ENCODE results near the gene TDRD3.

The TDRD3 gene

DNA sequence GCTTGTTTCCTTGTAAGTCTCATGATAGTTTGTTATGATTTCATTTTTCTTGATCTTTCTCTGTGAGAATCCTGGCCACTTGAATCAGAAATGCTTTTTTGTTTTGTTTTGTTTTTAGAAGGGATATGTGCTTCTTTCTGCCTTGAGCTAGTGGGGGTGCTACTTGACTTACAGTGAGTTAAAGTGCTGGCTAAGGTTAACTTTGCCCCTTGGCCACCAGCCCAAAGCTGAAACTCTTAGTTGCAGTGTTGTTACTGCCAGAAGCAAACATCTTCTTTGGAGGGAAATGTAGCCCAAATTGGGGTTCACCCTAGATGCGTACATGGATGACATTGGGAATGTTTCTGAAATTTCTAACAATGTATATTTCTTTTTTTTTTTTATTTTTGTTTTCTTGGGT is 57.4 kb downstream of the TDRD3 start:
- DNase-seq (ENCODE audit: low spot score), result no peak

GRCh38 chr13:60463787-60464186 is 66.8 kb downstream of the TDRD3 start:
- DNase-seq (ENCODE audit: low spot score), result no peak

- DNase-seq (ENCODE audit: low spot score), result no peak
Observed at GRCh38 chr13:60467098-60467497, 70.1 kb downstream of the TDRD3 start.

- no peak for DNase-seq (ENCODE audit: low spot score)
Observed at GRCh38 chr13:60479273-60479672, 82.3 kb downstream of the TDRD3 start.

- no peak for DNase-seq (ENCODE audit: low spot score)
Observed at GRCh38 chr13:60482012-60482411, 85.0 kb downstream of the TDRD3 start.

DNA sequence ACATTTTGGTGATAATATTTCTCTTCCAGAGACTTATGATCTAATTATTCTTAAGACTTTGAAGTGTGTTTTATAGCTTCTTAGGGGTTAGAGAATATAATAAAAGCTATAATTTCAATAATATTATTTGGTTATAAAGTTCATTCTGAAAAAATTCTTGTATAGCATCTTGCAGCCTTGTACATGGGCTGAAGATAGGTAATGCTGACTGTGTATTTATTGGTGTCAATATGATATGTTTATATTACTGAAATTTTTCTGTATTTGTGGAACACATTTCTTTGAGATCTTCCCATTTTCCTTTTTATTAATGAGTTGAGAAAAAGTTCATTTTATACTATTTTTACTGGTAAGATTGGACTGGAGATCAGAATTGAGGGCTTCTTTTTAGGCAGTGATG is 87.8 kb downstream of the TDRD3 start:
- DNase-seq (ENCODE audit: low spot score), result no peak

DNA sequence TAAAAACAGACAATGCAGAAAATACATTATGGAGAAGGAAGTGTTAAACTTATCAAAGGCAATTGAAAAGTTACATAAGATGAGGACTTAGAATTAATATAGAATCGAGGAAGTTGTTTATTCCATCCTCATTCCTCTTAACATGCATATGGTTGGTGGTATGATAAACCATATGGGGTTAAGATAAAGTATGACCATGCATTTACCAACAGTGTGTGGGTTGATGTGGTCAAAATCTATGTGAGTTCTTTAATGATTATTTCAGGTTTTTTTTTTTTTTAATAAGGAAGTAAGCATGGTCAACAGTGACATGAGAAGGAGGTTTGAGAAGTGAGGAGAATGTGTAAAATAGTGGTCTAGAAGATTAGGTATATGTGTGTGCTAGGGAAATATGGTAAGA is 94.5 kb downstream of the TDRD3 start:
- DNase-seq (ENCODE audit: low spot score), result no peak

DNA sequence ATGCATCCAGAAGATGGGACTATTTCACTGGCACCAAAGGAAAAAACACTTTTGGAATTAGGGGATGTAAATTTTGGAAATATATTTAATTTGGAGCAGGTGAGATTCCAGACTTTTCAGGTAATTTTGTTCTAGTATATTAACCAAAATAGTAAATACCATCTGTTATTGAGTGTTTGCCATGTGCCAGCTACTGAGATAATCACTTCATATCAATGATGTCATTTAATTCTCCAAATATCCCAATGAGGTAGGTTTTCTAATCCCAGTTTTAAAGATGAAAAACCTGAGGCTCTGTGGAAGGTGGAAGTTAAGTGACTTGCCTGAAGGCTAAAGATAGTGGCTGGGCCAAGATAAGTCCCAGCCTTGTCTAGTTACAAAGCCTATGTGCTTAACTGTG is 95.2 kb downstream of the TDRD3 start:
- DNase-seq (ENCODE audit: low spot score), result no peak

GRCh38 chr13:60494296-60494695 is 97.3 kb downstream of the TDRD3 start:
- no peak for DNase-seq (ENCODE audit: low spot score)

GRCh38 chr13:60501236-60501635 is 104.2 kb downstream of the TDRD3 start:
- DNase-seq (ENCODE audit: low spot score), result no peak

DNA sequence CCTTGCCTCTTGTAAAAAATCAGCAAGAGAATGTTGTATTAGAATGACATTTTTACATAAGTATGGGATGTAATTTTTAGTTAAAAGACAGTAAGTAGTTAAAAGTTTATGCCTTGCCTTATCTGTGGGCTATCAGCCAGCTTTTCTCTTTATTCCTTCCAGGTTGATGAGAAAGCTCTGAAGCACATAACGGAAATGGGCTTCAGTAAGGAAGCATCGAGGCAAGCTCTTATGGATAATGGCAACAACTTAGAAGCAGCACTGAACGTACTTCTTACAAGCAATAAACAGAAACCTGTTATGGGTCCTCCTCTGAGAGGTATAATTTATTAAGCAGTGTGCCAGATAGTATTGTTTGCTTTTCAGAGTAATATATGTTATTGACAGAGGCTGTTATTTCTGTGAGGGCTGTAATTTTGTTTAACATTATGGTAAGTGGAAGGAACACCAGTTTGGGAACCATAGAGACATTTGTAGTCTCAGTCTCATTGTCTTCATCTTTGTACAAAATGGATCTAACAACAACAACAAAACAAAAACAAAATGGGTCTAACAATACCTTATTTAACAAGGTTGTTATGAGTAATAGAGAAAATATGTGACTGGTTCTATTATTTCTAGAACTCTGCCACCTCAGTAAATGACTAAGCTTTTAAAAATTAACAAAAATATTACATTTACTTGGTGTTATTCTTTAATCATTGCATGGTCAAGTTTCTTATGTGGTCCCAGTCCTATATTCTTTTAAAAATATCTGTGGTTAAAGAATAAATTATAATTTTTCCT is 112.8 kb downstream of the TDRD3 start:
- DNase-seq (ENCODE audit: low spot score), result no peak

DNA sequence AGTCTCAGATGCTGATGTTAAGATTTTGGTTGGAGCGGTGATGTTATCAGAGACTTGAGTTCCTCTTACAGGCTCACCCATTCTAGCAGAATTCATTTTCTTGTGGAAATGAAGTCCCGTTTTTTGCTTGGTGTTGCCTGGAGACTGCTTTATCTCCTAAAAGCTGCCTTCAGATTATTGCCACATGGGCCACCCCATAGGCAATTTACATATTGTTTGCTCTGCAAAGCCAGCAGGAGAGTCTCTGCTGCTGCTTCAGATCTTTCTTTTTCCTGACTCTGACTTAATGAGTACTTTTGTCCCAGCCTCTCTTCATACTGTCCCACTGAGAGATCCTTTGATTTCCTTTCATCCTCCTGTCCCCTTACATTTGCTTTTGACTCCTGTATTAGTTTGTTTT is 114.6 kb downstream of the TDRD3 start:
- no peak for DNase-seq (ENCODE audit: low spot score)

- DNase-seq (ENCODE audit: low spot score), result no peak
Observed at GRCh38 chr13:60514891-60515290, 117.9 kb downstream of the TDRD3 start.

- DNase-seq (ENCODE audit: low spot score), result no peak
Observed at GRCh38 chr13:60519496-60519895, 122.5 kb downstream of the TDRD3 start.

- no peak for DNase-seq (ENCODE audit: low spot score)
Observed at GRCh38 chr13:60520902-60521569, 124.0 kb downstream of the TDRD3 start.

DNA sequence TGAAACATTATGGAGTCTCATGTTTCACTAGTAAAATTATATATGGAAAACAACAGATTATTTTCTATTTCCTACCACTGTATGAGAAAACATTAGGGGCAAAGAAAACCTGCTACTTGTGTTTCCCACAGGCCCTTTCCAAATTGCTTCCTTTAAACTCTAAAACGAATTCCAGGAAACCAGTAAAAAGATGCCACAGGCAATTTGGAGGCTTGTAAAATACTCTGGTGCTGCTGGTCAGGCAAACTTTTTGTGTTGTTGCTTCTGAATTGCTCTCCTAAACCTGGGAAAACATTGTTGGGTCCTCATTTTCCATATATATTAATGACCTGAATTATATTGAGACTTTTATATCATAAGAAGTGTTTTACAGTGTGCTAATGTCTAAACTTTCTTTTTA is 141.5 kb downstream of the TDRD3 start:
- no peak for DNase-seq (ENCODE audit: low spot score)

GRCh38 chr13:60540276-60540675 is 143.3 kb downstream of the TDRD3 start:
- DNase-seq (ENCODE audit: low spot score), result no peak

DNA sequence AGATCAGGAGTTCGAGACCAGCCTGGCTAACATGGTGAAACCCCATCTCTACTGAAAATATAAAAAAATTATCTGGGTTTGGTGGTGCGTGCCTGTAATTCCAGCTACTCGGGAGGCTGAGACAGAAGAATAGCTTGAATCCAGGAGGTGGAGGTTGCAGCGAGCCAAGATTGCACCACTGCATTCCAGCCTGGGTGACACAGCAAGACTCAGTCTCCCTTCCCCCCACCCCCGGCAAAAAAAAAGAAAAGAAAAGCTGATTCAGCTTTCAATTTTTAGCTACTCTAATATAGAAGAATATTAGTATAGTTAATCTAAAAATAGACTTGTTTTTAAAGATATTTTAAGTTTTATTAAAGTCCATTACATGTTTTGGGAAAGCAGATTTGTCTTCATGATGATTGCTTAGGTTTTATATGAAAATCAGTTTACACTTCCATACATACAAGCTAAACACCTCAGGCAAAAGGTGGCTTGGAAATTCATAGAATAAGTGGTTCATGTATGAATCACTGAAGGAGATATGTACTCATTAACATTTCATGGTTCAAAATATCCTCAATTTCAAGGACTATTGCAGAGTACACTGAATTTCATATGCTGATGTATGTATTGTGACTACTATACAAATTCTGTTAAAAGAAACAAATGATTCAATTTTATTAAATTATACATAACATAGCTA is 165.2 kb downstream of the TDRD3 start:
- DNase-seq (ENCODE audit: low spot score), result no peak

GRCh38 chr13:60571571-60571970 is 174.6 kb downstream of the TDRD3 start:
- no peak for DNase-seq (ENCODE audit: low spot score)

DNA sequence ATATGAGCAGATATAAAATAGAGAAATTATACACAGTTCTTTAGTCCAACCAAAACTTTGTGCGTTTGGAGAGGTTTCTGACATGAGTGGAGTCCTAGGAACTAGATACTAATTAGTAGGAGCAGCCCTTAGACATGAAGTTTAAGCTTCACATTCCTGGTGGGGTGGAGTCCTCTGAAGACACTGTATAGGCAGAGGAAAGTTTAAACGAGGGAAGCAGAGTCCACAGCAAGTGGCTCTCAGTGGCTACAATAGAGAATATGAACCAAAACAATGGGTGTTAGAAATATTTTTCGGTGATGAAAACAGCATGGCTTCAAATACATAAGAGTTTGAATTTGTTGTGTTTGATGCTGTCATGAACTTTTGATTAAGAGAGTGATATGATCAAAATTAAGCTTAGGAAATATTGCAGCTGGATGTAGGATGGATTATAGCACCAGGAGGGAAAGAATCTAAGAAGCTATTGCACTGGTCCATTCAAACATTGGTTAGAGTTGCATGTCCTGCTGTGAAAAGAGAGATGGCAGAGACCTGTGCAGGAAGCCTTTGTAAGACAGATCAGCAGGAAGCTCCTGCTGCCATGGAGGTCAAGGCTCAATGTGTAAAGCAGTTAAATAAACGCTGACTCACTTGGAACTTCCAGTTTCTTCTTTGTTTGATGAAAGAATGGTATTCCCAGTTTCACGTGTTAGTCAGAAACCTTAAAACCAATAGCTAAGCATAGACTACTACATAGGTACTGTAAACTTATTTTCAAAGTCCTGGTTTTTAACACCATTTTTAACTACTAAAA is 175.2 kb downstream of the TDRD3 start:
- DNase-seq (ENCODE audit: low spot score), result no peak

DNA sequence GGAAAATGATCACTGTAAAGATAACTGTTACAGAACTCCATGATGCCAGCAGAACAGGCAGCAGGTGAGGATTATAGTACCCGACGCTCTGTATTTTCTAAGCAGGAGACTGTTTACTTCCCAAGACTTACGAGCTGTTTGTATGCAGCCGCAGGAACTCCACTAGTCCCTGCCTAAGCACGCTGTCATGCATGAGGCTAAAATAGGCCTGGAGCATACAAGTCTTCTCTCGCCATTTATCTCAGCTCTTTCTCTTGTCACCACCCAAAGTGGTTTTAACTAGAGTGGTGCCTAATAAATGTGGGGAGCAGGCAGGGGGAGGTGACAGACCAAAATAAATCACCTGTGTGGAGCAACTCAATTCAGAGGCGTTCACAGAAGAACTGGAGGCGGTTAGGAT is 175.8 kb downstream of the TDRD3 start:
- no peak for DNase-seq (ENCODE audit: low spot score)

DNA sequence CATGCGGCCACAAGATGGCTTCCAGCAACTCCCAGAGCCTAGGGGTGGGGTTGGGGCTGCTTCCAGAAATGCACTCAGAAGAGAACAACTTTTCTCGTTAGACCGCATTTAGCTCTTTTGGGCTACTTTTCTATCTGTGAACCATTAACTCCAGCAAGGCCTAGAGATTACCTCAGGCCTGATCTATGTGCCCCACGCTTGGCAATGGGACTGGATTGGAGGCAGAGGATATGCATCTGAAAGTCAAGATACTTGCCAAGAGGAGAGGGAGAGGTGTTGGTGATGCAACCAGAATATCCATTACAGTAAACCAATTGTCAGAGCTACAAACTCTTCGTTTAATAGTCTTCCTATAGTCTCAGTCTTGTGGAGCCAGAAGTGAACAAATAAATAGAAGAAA is 177.7 kb downstream of the TDRD3 start:
- DNase-seq (ENCODE audit: low spot score), result no peak
